Measurements from ENCODE around the gene INTS3.

DNA sequence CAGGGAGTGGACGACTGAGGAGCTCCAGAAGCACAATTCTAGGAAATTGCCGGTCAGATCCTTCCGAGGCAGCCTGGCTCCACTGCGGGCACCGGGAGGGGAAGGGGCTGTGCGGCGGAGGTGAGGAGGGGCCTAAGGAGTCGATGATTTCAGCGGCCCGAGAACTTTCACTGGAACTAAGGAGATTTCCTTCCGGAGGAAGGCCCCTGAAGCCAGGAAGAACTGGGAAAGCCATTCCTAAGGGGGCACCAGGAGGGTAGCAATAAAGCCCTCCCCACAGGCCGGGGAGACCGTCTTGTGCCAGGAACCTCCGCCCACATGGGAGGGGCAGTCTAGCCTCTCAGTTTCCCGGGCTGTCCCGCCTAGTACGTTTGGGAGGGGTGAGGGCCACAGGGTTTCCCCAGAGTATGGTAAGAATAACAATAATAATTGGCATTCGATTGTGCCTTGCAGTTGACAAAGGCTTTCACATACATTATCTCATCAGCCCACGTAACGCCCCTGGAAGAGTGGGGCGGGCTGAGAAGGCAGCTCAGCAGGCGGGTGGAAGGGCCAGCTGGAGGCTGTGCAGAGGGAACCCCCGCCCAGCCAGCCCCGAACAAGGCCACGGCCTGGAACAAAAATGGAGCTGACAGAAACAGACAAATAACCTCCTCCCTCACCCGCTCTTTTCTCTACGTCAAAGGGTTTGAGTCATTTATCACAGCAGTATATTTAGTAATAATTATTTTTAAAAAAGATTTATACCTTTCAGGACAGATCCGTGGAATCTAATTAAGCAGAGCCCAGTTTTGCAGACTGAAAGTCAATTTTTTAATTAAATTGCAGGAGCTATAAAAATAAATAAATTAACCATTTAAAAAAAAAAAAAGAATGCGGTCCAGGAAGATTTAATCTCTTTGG lies 29.6 kb upstream of the INTS3 start:
- TF ChIP-seq SP1 (IDR thresholded peaks at IDR 0.05; ENCODE audit: low read depth, low read length): no peak
- TF ChIP-seq, protein P1, sequence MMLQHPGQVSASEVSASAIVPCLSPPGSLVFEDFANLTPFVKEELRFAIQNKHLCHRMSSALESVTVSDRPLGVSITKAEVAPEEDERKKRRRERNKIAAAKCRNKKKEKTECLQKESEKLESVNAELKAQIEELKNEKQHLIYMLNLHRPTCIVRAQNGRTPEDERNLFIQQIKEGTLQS (IDR thresholded peaks at IDR 0.05; ENCODE audit: insufficient read depth, low read depth, low read length): no peak
- no peak for TF ChIP-seq JUN (IDR thresholded peaks at IDR 0.05; ENCODE audit: low read depth, low read length)
- TF ChIP-seq CTCF (IDR thresholded peaks at IDR 0.05; ENCODE audit: control extremely low read depth in 1 of 3, insufficient read depth in 1 of 3, low read depth in 1 of 3, low read length in 3 of 3): no peak
- TF ChIP-seq, protein P2, sequence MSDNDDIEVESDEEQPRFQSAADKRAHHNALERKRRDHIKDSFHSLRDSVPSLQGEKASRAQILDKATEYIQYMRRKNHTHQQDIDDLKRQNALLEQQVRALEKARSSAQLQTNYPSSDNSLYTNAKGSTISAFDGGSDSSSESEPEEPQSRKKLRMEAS (IDR thresholded peaks at IDR 0.05): no peak
- TF ChIP-seq TCF12 (IDR thresholded peaks at IDR 0.05; ENCODE audit: low read depth, low read length): no peak
- no peak for TF ChIP-seq CEBPB (IDR thresholded peaks at IDR 0.05; ENCODE audit: low read depth, low read length)

All from H1 (cell line).